ENCODE data around the gene UPK3BL1.
"Not testable (repeated sequence)": the region's sequence is repeated elsewhere in the genome, so short reads cannot be mapped to it uniquely, and the experiment has no call there.

Gene UPK3BL1

DNA sequence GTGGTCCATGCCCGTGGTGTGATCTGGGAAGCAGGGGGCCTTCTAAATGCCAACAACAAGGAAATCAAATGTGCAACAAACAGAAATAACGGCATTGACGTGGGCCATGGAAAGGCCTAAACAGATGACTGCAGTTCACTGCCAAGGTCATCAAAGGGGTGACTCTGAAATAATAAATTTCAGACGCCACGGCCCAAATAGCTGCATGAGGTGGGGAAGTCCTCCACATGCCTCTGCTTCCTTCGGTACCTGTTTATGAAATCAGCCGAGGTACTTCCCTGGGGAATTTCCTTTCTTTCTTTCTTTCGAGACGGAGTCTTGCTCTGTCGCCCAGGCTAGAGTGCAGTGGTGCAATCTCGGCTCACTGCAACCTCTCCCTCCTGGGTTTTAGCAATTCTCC, 22.2 kb upstream of the UPK3BL1 start:
- not testable (repeated sequence) for H3K4me3 ChIP-seq (ENCODE audit: low read length); H3K4me1 ChIP-seq (ENCODE audit: control insufficient read depth, insufficient read depth, low read length); H3K9ac ChIP-seq (ENCODE audit: low read length); H3K36me3 ChIP-seq (ENCODE audit: control insufficient read depth, insufficient read depth, low read length); H3K9me3 ChIP-seq (ENCODE audit: control insufficient read depth, low read length); H3K27me3 ChIP-seq (ENCODE audit: control insufficient read depth, insufficient read depth, low read length)

DNA sequence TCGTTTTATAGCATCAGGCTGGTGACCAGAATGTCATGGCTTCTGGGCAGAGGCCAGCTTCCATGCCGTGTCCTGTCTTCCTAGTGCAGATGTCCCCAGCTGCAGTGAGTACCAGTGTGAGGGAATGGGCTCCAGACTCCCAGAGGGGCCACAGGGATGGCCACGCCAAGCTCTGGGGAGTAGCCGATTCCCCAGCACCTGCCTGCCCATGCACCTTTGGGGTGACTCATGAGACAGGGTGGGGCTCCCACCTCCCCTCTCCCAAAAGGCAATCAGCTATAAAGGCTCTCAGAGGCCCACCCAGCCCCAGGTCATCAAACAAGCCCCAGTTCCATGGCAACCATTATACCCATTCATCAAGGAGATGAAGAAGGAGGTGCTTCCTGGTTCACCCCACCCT, 7.3 kb upstream of the UPK3BL1 start, which contains the start of gene SPDYE2B:
SPDYE2B (plus strand) TSS at position 396 of the 400 bp plus-strand sequence. CDS start 2,030 bp downstream, outside the sequence.
- not testable (repeated sequence) for H3K36me3 ChIP-seq (ENCODE audit: control insufficient read depth, insufficient read depth, low read length); H3K9ac ChIP-seq (ENCODE audit: low read length); H3K4me1 ChIP-seq (ENCODE audit: control insufficient read depth, insufficient read depth, low read length); H3K4me3 ChIP-seq (ENCODE audit: low read length); H3K9me3 ChIP-seq (ENCODE audit: control insufficient read depth, low read length); H3K27me3 ChIP-seq (ENCODE audit: control insufficient read depth, insufficient read depth, low read length)

DNA sequence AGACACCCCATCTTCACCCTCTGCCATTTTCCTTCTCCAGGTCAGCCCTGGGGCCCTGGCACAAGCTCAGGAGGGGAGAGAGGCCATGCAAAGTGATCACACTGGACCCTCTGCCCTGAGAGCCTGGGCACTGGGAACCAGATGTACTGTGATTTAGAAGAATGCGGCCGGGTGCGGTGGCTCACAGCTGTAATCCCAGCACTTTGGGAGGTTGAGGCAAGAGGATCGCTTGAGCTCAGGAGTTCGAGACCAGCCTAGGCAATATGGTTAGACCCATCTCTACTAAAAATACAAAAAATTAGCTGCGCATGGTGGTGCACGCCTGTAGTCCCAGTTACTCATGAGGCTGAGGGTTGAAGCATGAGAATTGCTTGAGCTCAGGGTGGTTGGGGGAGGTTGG, 5.2 kb upstream of the UPK3BL1 start:
- H3K9ac ChIP-seq (ENCODE audit: low read length); H3K27me3 ChIP-seq (ENCODE audit: control insufficient read depth, insufficient read depth, low read length); H3K9me3 ChIP-seq (ENCODE audit: control insufficient read depth, low read length); H3K36me3 ChIP-seq (ENCODE audit: control insufficient read depth, insufficient read depth, low read length); H3K4me1 ChIP-seq (ENCODE audit: control insufficient read depth, insufficient read depth, low read length); H3K4me3 ChIP-seq (ENCODE audit: low read length): not testable (repeated sequence)

DNA sequence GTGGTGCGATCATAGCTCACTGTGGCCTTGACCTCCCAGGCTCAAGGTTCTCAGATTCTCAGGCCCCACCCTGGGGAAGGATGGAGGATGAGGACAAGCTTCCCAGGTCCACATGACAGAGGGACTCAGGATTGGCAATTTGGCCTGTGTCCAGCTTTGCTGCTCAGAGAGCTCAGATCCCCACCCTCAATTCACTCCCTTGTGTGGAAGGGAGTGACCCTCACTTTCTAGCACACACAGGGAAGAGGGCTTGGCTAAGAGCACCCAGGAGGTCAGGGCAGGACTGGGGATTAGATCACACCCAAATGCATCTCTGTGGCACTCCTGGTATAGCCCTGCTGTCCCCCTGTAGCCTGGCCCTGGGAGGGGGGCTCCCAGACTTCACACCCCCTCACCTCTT, 813 bp upstream of the UPK3BL1 start:
- not testable (repeated sequence) for H3K4me3 ChIP-seq (ENCODE audit: low read length); H3K9ac ChIP-seq (ENCODE audit: low read length); H3K4me1 ChIP-seq (ENCODE audit: control insufficient read depth, insufficient read depth, low read length); H3K36me3 ChIP-seq (ENCODE audit: control insufficient read depth, insufficient read depth, low read length); H3K9me3 ChIP-seq (ENCODE audit: control insufficient read depth, low read length); H3K27me3 ChIP-seq (ENCODE audit: control insufficient read depth, insufficient read depth, low read length)

DNA sequence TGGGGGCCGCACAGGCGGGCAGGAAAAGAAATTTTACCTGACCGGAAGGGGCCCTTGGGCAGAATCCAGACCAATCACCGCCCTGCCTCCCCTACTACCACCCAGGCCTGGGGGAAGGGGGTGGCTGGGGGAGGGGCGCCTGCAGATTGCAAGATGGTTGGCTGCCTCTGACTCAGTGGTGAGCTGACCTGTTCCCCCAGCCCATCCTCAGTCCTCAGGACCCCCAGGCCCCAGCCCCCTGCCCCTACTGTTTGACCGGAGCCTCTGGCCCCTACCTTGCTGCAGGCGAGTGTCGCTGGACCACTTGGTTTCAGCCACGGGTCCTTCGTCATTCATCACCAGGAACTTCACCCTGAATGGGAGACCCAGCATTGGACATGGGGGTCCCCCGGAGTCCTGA, 3.7 kb downstream of the UPK3BL1 start:
- not testable (repeated sequence) for H3K9ac ChIP-seq (ENCODE audit: low read length); H3K36me3 ChIP-seq (ENCODE audit: control insufficient read depth, insufficient read depth, low read length); H3K27me3 ChIP-seq (ENCODE audit: control insufficient read depth, insufficient read depth, low read length); H3K4me1 ChIP-seq (ENCODE audit: control insufficient read depth, insufficient read depth, low read length); H3K4me3 ChIP-seq (ENCODE audit: low read length); H3K9me3 ChIP-seq (ENCODE audit: control insufficient read depth, low read length)

DNA sequence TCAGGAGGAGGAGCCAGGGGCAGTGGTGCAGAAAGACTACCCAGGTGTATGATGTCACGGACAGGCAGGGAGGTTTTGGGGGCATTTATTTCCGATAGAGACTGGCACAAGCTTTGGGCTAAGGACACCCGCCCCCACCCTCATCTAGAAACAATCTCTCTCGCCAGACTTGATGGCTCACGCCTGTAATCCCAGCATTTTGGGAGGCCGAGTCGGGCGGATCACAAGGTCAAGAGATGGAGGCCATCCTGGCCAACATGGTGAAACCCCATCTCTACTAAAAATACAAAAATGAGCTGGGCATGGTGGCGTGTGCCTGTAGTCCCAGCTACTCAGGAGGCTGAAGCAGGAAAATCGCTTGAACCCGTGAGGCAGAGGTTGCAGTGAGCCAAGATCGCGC, 5.6 kb downstream of the UPK3BL1 start:
- not testable (repeated sequence) for H3K9me3 ChIP-seq (ENCODE audit: control insufficient read depth, low read length); H3K4me1 ChIP-seq (ENCODE audit: control insufficient read depth, insufficient read depth, low read length); H3K9ac ChIP-seq (ENCODE audit: low read length); H3K27me3 ChIP-seq (ENCODE audit: control insufficient read depth, insufficient read depth, low read length); H3K36me3 ChIP-seq (ENCODE audit: control insufficient read depth, insufficient read depth, low read length); H3K4me3 ChIP-seq (ENCODE audit: low read length)

DNA sequence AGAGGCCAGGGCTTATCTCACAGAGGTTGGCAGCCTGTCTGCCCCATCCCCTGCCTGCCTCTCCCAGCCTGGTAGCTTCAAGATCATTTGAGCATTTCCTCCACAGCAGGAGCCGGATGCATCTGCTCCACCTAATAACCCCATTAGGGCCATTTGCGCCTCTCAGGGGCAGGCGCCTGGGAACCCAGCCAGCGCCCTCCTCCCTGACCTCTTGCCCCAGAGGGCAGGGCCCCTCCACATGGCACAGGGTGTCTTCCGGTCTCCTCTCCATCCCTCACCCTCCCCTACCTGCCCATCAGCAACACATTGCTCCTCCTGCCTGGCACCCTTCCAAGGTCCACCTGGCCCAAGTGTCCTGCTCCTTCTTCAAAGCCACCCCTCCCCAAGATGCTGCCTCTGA, 7.2 kb downstream of the UPK3BL1 start:
- H3K9ac ChIP-seq (ENCODE audit: low read length); H3K4me1 ChIP-seq (ENCODE audit: control insufficient read depth, insufficient read depth, low read length); H3K27me3 ChIP-seq (ENCODE audit: control insufficient read depth, insufficient read depth, low read length); H3K4me3 ChIP-seq (ENCODE audit: low read length); H3K36me3 ChIP-seq (ENCODE audit: control insufficient read depth, insufficient read depth, low read length); H3K9me3 ChIP-seq (ENCODE audit: control insufficient read depth, low read length): not testable (repeated sequence)

DNA sequence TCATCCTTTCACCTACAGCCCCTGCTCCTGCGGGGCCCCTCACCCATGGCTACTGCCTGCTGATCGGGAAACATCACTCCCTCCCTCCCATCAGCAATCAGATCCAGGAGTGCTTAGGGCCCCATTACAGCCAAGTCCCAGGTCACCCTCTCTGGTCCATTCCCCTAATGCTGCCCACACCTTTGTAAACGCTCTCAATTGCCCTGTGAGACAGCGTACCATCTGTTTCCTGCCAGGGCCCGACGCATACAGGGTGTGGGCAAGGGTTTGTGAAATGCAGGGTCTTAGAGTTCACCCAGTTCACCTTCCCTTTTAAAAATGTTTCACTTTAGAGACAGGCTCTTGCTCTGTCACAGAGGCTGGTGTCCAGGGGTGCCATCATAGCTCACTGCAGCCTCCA, 8.3 kb downstream of the UPK3BL1 start:
- H3K9me3 ChIP-seq (ENCODE audit: control insufficient read depth, low read length); H3K9ac ChIP-seq (ENCODE audit: low read length); H3K36me3 ChIP-seq (ENCODE audit: control insufficient read depth, insufficient read depth, low read length); H3K27me3 ChIP-seq (ENCODE audit: control insufficient read depth, insufficient read depth, low read length); H3K4me1 ChIP-seq (ENCODE audit: control insufficient read depth, insufficient read depth, low read length); H3K4me3 ChIP-seq (ENCODE audit: low read length): not testable (repeated sequence)

DNA sequence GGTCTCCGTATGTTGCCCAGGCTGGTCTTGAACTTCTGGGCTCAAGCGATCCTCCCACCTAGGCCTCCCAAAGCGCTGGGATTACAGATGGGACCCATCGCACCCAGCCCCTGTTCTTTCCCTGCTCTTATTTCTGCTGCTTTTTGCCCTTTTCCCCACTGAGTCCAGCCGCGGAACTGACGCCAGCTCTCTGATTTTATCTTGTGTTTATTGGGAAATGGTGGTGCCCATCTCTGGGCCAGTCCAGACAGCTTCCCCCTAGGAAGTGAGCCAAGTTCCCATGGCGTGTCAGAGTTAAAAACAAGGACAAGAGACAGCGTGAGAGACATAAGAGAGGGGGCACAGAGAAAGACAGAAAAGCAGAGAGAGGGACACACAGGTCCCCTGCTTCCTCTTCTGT, 12.0 kb downstream of the UPK3BL1 start:
- not testable (repeated sequence) for H3K4me1 ChIP-seq (ENCODE audit: control insufficient read depth, insufficient read depth, low read length); H3K4me3 ChIP-seq (ENCODE audit: low read length); H3K27me3 ChIP-seq (ENCODE audit: control insufficient read depth, insufficient read depth, low read length); H3K36me3 ChIP-seq (ENCODE audit: control insufficient read depth, insufficient read depth, low read length); H3K9me3 ChIP-seq (ENCODE audit: control insufficient read depth, low read length); H3K9ac ChIP-seq (ENCODE audit: low read length)

DNA sequence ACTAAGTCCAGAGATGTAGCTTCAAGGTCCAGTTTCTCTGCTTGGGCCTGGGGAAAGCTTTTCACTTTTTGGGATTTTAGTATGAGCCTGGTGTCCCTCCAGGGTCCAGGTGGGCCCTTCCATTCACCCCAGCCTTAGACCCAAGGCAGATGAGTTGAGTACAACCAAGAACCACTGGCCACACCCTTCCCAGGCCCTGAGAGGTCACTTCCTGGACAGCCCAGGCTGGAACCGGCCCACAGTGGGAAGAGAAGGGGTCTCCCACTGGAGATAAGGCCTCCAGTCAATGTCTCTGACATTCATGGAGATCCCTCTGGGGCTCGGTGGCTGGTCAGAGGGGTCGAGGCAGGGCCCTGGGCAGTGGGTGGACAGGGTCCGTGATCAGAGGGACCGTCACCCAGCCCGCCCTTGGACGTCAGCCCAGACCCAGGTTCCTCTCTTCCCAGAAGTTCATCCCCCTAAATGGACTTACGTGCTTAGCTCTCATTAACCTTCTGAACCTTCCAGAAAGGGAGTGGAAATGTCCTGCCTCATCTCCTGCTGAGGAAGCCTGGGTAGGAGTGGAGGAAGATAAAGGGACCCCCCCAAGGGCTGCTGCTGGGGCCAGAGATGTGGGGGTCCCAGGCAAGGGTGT, 15.2 kb downstream of the UPK3BL1 start:
- not testable (repeated sequence) for H3K4me1 ChIP-seq (ENCODE audit: control insufficient read depth, insufficient read depth, low read length); H3K9me3 ChIP-seq (ENCODE audit: control insufficient read depth, low read length); H3K4me3 ChIP-seq (ENCODE audit: low read length); H3K36me3 ChIP-seq (ENCODE audit: control insufficient read depth, insufficient read depth, low read length); H3K27me3 ChIP-seq (ENCODE audit: control insufficient read depth, insufficient read depth, low read length); H3K9ac ChIP-seq (ENCODE audit: low read length)

DNA sequence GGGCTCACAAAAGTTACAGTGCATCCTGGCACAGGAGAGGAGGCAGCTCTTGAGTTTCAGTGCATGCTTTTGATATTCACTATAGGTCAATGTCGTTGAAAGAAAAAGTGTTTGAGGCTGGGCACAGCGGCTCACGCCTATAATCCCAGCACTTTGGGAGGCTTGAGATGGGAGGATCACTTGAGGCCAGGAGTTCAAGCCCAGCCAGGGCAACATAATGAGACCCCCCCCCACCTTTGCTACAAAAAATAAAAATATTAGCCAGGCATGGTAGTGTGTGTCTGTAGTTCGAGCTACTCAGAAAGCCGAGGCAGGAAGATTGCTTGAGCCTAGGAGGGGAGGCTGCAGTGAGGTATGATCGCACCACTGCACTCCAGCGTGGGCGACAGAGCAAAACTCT, 24.5 kb downstream of the UPK3BL1 start:
- H3K36me3 ChIP-seq (ENCODE audit: control insufficient read depth, insufficient read depth, low read length); H3K4me1 ChIP-seq (ENCODE audit: control insufficient read depth, insufficient read depth, low read length); H3K4me3 ChIP-seq (ENCODE audit: low read length); H3K9ac ChIP-seq (ENCODE audit: low read length); H3K27me3 ChIP-seq (ENCODE audit: control insufficient read depth, insufficient read depth, low read length); H3K9me3 ChIP-seq (ENCODE audit: control insufficient read depth, low read length): not testable (repeated sequence)

DNA sequence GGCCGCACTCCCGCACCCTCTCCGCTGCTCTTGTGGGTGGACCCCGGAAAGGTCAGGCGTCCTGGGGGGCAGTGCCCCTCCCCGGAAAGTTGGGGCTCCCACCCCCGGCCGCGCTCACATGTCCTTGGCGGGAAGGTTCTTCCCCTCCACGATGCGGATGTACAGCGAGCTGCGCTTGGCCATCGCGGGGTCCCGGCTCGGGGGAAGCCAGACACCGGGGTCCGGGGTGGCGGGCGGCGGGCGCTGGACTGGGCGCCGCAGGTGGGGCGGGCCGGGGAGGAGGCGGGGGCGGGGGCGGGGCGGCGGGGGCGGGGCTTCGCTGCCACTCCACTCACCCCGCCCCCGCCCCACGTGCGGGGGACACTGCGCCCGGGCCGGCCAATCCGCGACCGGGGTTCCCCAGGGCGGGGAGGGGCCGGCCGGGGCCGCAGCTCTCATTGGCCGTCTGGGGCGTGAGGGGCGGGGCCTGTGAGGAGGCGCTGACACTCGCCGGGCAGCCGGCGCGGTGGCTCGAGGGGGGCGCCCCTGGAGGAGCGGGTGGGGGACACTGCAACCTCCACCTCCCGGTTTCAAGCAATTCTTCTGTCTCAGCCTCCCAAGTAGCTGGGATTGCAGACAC, 26.0 kb downstream of the UPK3BL1 start, which contains the start of gene RASA4:
RASA4 (minus strand) TSS at position 250 of the 619 bp plus-strand sequence; CDS start at position 183, 67 bp downstream.
- H3K36me3 ChIP-seq (ENCODE audit: control insufficient read depth, insufficient read depth, low read length); H3K9ac ChIP-seq (ENCODE audit: low read length); H3K27me3 ChIP-seq (ENCODE audit: control insufficient read depth, insufficient read depth, low read length); H3K9me3 ChIP-seq (ENCODE audit: control insufficient read depth, low read length); H3K4me3 ChIP-seq (ENCODE audit: low read length); H3K4me1 ChIP-seq (ENCODE audit: control insufficient read depth, insufficient read depth, low read length): not testable (repeated sequence)

DNA sequence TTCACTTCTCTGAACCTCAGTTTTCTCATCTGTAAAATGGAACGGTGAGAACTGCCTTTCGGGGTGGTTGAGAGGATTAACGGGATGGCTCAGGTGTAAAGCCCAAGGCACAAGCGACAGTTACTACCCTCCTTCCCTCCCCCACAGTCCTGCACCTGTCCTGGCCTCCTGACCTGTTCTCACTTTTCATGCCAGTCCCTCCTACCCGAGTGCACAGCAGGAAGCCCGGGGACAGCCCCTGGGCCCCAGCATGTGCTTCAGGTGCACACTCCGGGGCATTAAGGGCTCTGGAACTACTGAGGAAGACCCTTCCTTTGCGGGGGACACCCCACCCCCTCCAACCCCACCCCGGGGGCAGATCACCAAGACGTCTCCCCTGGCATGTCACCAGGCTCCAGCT, 26.7 kb downstream of the UPK3BL1 start:
- not testable (repeated sequence) for H3K4me1 ChIP-seq (ENCODE audit: control insufficient read depth, insufficient read depth, low read length); H3K27me3 ChIP-seq (ENCODE audit: control insufficient read depth, insufficient read depth, low read length); H3K9ac ChIP-seq (ENCODE audit: low read length); H3K36me3 ChIP-seq (ENCODE audit: control insufficient read depth, insufficient read depth, low read length); H3K4me3 ChIP-seq (ENCODE audit: low read length); H3K9me3 ChIP-seq (ENCODE audit: control insufficient read depth, low read length)

All from mucosa of stomach (tissue), 1 donor.